HG03066 (cell line): ENCODE results near the gene BRSK1.
"Not testable (repeated sequence)": the region's sequence is repeated elsewhere in the genome, so short reads cannot be mapped to it uniquely, and the experiment has no call there.

Experiments used
- ATAC-seq: cut with Tn5 transposase; IDR thresholded peaks from one replicate; pipeline ENCODE4 v1.9.1; 2021; ENCODE audit warnings: low read depth; ENCODE audit not compliant: unreplicated experiment

Gene BRSK1

DNA sequence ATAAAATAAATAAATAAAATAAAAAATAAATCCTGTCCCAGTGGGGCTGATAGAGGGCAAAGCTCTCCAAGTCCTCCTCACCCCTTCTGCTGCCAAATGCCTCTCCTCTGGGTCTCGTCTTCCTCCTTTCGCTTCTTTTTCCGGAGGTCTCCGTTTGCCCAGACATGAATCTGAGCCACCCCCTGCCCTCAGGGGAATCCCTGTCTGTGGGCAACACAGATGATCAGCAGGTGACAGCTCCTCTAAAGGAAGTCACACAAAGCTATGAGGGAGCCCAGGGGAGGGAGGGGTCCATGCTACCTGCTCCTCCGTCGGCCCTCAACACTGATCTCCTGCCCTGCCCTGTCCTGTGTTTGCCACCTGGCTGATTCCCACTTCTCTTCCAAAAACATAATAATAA lies 40.9 kb downstream of the BRSK1 start:
- ATAC-seq = no peak

DNA sequence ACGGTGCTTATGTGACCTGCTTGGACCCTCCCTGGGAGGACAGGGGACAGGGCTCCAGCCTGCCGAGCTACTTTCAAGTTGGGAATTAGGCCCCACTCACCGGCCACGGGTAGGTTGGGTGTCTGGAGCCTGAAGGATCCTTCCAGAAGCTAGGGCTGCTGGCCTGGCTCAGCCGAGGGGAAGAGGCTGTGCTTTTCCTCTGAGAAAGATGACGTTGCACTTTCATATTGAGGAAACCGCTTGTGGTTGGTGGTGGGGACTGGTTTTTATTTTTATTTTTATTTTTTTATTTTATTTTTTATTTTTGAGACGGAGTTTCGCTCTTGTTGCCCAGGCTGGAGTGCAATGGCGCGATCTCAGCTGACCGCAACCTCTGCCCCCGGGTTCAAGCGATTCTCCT lies 41.4 kb downstream of the BRSK1 start, which contains the start of gene TMEM150B:
TMEM150B (minus strand) TSS at position 170 of the 400 bp plus-strand sequence. CDS start 4,305 bp downstream, outside the sequence.
- no peak for ATAC-seq

DNA sequence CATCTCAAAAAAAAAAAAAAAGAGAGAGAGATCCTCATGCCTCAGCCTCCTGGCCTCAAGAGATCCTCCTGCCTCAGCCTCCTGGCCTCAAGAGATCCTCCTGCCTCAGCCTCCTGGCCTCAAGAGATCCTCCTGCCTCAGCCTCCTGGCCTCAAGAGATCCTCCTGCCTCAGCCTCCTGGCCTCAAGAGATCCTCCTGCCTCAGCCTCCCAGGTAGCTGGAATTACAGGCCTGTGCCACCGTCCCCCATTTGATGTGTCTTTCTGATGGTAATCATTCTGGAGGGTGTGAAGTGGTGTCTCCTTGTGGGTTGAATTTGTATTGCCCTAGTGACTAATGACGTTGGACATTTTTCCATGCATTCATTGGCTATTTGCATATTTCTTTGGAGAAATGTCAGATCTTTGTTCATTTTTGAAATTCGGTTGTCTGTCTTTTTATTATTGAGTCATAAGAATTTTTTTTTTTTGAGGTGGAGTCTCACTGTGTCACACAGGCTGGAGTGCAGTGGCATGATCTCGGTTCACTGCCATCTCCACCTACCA lies 45.0 kb downstream of the BRSK1 start:
- ATAC-seq = not testable (repeated sequence)

DNA sequence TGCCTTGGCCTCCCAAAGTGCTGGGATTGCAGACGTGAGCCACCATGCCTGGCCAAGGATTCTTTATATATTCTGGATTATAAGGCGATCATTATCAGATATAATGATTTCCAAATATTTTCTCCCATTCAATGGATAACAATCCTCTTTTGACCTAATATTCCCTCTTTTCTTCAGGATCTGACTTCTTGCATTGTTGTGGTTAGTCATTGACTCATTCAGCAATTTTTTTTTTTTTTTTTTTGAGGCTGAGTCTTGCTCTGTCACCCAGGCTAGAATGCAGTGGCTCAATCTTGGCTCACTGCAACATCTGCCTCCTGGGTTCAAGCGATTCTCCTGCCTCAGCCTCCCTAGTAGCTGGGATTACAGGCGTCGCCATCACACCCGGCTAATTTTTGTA lies 46.0 kb downstream of the BRSK1 start:
- not testable (repeated sequence) for ATAC-seq

DNA sequence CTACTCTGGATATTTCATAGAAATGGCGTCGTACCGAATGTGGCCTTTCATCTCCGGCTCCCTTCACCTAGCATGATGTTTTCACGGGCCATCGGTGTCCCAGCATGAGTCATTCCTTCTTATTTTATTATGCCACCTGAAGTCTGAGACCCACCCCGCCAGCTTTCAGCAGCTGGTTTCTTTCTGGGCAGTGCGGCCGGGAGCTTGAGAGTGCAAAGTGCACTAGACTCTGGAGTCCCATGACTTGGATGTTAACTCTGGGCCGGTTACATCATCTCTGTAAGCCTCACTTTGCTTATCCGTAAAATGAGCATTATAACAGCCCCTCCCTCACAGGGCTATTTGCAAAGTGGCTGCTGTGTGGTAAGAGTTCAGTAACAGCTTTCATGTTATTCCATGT lies 50.1 kb downstream of the BRSK1 start:
- ATAC-seq = no peak

DNA sequence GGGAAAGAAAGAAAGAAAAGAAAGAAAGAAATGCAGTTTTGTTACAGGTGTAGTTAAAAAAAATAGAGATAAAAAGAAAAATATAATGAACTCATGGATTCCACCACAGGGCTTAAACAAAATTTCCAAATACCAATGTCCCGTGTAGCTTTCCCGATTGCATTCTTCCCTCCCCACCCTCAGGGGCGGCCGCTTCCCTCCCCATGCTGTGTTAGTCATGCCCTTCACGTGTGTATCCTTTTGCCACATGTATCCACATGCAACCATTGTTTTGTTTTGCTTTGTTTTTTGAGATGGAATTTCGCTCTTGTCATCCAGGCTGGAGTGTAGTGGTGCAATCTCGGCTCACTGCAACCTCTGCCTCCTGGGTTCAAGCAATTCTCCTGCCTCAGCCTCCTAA lies 52.3 kb downstream of the BRSK1 start:
- ATAC-seq = no peak

DNA sequence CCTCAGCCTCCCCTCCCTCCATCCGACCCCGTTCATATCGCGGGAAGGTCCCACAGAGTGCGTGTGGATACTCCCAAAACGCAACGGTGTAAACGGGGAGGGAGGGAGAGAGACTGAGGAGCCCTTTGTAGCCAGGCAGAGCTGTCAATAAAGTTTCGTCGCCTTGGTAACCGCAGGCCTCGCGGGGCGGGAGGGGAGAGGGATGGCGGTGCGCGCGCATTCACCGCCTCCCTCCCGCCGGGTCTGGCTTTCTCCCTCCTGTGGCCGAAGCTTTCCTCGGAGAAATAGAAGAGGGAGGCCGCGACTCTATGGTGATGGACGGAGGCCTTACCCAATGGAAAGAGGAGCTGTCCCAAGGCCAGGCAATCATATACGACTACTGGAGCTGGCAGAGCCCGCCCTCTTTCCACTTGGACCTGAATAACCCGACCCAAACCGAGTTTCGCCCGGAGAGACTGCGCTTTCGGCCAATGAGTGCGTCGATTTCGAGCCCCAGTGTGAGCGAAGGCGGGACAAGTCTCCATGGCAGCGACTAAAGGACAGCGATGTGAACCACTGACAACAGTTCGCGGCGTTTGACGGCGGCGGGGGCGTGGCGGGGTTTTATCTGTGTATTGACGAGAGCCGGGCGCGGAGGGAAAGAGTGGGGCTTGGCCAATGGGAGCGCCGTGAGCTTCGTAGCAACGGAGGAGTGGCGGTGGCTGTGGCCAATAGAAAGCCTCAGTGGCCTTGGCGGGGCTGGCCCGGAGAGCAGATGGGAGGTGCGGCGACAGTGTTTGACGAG lies 55.5 kb downstream of the BRSK1 start, which contains the start of gene KMT5C:
KMT5C (plus strand) TSS at position 772 of the 784 bp plus-strand sequence. CDS start 2,061 bp downstream, outside the sequence.
- ATAC-seq = peak; percentile 80

DNA sequence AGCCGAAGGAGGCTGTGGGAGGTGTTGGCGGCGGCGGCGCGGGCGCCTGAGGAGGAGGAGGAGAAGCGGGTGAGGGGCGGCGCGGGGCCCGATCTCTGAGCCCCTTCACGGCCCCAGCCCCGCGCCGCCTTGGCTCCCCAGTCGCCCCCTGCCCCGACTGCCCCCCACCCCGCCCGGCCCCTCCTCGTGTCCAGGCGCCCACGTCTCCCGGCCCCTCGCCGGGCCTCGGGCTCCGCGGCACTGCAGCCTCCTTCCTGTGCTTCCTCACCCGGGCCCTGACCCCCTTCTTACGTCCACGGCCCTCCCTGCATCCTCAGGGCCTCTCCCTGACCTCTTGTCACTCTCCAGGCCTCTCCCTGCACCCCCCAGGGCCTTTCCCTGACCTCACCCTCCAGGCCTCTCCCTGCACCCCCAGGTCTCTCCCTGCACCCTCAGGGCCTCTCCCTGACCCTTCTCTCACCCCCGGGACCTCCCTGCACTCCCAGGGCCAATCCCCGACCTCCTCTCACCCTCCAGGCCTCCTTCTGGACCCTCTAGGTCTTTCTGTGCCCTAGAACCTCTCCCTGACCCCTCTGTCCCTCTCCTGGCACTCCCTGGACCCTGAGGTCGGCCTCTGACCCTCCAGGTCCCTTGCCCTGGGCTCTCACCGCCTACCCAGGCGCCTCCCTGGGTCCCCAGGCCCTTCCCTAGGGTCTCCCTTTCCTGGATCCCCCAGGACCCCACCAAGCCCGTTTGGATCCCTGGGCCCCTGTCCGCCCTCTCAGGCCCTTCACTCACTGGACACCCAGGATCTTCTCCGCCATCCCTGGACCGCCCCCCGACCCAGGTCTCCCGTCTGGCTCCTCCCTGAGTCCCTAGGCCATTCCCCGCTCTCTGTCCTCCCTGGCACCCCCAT lies 56.3 kb downstream of the BRSK1 start:
- no peak for ATAC-seq

DNA sequence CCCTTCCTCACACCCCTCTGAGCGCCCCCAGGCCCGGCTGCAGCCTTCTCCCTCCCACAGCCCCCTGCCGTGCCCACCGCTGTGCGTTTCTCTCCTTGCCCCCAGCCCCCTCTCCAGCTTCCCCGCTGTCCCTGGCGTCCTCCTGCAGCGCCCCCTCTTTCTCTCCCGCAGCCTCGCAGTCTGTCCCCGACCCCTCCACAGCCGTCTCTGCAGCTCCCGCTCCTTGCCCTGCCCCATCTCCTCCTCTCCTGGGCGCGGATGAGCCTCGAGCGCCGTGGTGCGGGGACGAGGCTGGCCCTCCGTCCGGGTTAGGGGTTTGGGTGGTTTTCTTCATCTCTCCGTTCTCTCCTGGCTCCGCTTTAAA lies 57.0 kb downstream of the BRSK1 start:
- ATAC-seq = no peak

DNA sequence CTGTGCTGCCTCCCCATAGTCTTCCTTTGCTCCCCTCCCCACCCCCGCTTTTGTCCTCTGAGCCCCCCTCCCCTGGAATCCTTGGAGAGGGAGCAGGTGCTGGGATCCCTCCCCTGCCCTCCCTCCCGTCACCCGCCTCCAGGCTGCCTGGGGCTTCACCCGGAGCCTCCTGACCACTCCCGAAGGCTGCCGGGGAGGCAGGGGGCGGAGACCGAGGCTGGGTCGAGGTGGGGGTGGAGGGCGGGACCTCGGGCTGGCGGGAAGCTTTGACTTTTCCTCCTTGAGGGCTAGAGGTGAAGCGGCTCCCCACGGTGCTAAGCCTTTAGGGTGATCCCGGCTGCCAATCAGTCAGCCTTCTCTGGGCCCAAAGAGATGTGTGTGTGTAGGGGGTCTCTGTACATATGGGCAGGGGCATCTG lies 57.4 kb downstream of the BRSK1 start:
- ATAC-seq = no peak

DNA sequence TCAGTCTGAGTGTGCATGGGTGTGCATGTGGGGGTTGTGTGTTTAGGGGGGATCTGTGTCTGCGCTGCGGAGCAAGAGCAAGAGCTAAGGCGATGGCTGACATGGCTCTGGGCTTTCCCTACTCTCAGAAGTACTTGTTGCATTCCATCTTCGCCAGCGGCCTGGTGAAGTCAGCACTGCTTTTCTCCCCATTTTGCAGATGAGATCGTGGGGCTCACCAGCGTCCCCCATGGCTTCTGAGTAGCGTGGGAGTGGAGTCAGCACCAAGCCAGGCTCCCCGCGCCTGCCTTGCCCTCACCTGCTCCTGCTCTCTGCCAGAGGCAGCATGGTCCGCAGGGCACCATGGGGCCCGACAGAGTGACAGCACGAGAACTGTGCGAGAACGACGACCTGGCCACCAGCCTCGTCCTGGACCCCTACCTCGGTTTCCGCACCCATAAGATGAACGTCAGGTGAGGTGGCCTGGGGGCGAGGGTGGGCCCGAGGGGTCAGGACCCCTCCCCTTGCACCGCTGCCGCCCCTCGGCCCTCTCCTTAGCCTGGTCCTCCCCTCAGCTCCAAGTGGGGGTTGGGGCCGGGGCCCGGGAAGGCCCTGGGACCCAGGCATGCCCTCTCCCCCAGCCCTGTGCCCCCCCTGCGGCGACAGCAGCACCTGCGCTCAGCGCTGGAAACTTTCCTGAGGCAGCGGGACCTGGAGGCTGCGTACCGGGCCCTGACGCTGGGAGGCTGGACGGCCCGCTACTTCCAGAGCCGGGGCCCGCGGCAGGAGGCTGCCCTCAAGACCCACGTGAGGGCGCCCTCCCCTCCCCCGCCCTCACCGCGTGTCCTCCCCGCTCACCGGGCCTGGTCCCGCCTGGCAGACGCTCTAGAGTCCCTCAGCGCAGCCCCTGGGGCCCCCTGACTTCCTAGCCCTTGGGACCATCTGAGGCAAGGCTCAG lies 58.1 kb downstream of the BRSK1 start:
- ATAC-seq = no peak

DNA sequence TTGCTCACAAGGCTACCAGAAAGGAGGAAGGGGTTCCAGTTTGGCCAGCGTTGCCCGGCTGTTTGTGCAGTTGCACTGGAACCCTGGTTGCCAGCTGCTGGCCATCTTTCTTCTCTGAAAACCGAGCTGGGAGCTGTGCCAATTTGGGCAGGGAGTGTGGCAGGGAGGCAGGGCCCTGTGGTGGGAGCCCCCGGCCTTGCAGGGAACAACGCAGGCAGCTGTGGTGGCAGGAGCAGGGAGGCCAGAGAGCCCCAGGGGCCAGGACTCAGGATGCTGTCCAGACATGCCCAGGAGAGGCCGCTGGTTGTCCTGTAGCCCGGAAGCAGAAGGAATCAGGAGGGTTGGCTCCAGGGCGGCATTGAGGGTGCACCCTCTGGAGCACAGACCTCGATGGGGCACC lies 60.6 kb downstream of the BRSK1 start:
- ATAC-seq = no peak

DNA sequence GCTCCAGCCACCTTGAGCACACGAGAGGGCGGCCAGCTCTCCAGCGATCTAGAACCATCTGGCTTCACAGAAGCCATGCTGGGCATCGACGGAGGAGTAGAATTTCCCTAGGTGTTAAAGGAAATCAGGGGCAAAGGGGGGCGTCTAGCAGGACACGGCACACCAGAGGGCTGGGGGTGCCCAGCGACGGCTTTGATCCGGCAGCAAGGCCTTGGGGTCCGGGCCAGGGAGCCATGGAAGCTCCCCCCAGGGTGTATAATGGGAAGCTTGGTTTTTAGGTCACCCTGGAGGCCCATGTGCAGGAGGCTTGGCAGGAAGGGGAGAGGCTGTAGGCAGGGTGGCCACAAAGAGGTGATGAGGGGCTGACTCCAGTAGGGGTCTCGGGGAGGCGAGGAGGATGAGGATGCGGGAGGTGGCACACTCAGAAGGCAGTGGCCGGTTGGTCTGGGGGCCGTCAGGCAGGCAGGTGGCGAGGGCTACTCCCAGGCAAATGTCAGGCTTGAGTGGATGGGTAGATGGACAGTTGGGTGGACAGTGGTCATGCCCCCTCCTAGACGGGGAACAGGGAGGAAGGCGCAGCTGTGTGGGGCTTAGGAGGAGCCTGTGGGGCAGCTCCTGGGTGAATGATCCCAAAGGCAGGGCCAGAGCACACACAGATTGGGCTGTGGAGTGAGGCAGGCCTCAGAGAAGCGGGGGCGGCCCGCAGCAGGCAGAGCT lies 61.5 kb downstream of the BRSK1 start:
- no peak for ATAC-seq

DNA sequence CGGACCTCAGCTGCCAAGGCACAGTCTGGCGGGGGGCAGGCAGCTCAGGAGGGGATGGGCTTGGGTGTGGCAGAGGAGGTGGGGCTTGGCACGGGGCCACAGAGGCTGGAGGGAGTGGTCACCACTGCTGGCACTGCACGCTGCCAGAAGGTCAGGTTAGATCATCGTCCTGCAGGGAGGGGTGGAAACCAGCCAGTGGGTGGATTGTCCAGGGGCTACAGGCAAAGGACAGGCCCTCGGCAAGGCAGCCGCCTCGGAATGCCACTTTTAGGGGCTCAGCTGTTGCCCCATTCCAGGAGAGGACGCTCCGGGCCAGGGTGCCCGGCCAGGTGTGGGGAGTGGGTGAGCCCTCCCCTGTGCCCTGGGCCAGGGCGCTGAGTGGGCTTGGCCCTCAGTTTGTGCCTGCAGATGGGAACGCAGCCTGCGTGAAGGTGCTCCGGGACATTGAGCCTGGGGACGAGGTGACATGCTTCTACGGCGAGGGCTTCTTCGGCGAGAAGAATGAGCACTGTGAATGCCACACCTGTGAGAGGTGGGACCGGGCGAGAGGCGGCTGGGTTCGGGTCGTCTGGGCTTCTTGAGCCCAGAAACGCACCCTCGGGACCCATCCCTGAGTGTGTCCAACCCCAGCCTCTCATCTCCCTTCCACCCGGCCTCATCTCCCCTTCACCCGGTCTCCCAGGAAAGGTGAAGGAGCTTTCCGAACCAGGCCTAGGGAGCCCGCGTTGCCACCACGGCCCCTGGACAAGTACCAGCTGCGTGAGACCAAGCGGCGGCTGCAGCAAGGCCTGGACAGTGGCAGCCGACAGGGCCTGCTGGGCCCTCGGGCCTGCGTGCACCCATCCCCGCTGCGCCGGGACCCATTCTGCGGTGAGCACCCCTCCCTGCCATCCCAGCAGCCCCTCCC lies 62.3 kb downstream of the BRSK1 start:
- no peak for ATAC-seq

DNA sequence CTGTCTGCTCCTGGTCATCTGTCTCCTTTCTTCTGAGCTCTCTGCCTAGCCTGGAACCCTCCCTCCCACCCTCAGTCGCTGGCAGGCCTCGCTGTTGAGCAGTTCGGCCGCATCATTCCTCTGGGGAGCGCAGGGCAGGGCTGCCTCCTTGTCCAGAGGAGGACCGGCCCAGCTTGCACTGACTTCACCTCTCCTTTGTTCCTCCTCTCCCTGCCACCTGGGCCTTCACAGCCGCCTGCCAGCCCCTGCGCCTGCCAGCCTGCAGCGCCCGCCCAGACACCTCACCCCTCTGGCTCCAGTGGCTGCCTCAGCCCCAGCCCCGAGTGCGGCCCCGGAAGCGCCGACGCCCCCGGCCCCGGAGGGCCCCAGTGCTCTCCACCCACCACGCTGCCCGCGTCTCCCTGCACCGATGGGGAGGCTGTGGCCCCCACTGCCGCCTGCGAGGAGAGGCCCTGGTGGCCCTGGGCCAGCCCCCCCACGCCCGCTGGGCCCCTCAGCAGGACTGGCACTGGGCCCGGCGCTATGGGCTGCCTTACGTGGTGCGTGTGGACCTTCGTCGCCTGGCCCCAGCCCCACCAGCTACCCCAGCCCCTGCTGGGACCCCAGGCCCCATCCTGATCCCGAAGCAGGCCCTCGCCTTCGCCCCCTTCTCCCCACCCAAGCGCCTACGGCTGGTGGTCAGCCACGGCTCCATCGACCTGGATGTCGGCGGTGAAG lies 63.1 kb downstream of the BRSK1 start:
- no peak for ATAC-seq

DNA sequence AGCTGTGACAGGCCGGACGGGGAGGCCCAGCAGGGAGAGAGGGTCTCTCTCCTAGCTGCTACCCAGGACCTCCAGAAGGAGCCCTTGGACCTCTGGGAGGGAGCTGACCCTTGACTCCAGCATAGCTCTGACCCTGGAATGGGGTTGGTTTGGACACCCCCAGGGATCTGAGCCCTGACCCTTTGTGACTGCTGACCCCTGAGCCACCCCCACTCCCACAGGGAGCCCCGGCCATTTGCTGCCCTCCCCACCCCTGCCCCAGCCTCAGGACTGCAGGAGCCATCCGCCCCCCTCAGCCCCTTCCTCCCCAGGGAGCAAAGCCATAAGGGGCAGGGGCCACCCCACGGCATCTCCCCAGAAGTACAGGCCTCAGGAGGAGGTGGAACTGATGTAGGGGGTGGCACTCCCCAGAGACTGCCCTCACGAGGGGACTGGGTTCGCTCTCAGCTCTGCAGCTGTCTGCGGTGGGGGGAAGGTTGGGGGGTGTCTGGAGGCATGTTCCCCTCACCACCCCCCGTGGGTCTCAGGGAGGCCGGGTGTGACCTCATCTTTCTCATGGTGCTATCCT lies 63.7 kb downstream of the BRSK1 start:
- no peak for ATAC-seq

DNA sequence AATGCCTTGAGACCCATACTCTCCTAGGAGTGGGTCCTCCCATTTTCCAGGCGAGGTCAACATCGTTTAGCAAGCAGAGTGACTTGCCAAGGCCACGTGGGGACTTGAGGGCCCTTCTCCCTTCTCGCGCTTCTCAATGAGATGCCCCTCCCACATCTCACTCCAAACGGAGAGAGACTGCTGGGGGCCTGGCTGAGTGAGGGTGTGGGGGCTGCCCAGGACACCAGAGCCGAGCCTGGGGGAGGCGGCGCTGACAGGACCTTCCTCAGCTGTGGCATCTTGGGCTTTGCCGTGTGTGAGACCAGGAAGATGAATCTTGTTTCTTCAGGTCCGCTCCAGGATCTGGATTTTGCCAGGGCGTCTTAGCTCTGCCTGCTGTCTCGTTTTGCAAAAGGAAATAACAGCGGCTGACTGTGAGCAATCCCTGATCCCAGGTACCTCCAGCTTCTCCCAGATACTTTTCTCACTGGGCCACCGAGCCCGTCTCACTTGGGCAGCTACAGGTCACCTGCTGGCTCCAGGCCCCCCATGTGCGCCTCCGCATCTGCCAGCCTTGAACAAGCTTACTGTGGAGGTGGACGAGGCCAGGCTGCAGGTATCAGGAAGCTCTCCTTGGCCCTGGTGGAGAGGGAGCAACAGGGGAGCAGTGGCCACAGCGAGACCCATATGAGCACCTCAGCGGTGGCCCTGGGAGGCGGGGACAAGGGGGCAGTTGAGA lies 64.7 kb downstream of the BRSK1 start:
- no peak for ATAC-seq
